ENCODE results near the gene MORN3. TPM values are rescaled to one million over a fixed set of nuclear protein-coding genes. Genes with fewer than 3 reads are reported as not detected.
A peak's percentile ranks its signal among the peaks of the same experiment; 100 is the strongest.

Gene MORN3
- total and polyA plus RNA-seq, 9 of the 15 experiments (the other 6 are each of a cell fraction or from before 2014, with no cell fraction given), result 0.09 to 0.27 (median 0.20) TPM

DNA sequence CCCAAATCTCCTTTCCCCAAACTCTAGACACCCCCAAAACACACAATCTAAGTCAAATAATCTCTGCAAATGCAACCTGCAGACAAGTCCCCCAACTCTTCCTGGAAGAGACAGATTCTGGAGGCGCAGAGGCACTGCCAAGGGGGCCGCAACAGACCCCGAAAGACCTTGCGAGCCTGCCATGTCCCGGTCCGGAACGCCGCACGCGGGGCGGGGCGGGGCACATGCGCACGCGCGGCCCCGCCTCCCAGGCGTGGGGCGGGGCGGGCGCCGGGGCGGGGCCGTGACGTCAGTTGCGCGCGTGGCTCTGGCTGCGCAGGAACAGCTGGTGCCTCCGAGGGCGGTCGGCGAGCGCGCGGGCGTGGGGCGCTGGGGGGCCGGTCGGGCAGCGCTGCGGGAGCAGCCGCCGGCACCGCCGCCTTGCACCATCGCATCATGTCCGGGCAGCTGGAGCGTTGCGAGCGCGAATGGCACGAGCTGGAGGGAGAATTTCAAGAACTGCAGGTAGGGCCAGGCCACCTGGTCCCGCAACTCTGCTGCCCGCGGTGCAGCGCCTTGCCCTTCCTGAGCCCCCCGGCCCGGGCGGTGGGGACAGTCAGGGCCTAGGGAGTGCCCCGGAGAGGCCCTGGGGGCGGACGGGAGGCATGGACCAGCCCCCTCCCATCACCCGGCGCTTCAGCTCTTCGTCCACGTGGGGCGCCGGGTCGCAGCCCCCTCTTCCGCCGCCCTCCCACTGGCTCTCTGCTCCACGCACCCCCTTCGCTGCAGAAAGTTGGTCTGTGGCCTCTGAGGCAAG lies 43.2 kb upstream of the MORN3 start, which contains the start of gene TMEM120B (continued):
- TF ChIP-seq, protein P1, sequence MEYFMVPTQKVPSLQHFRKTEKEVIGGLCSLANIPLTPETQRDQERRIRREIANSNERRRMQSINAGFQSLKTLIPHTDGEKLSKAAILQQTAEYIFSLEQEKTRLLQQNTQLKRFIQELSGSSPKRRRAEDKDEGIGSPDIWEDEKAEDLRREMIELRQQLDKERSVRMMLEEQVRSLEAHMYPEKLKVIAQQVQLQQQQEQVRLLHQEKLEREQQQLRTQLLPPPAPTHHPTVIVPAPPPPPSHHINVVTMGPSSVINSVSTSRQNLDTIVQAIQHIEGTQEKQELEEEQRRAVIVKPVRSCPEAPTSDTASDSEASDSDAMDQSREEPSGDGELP (CRISPR knock-in tag; IDR thresholded peaks at IDR 0.05; ENCODE audit: borderline replicate concordance), result peak; percentile 72; the same call in 1 of the 2 replicates
- TF ChIP-seq LEF1 (IDR thresholded peaks at IDR 0.05) (no peak), NR2C2 (CRISPR knock-in tag; IDR thresholded peaks at IDR 0.05) (peak; percentile 34; the same call in 1 of the 2 replicates), NR2C2 (tag; IDR thresholded peaks at IDR 0.05) (peak; percentile 31; the same call in 1 of the 2 replicates), ZNF263 (CRISPR knock-in tag; IDR thresholded peaks at IDR 0.05; ENCODE audit: borderline replicate concordance) (no peak), ERF (CRISPR knock-in tag; IDR thresholded peaks at IDR 0.05) (no peak), ETV5 (CRISPR knock-in tag; IDR thresholded peaks at IDR 0.05; ENCODE audit: low read depth) (peak; percentile 47; the same call in 1 of the 2 replicates), MED1 (CRISPR knock-in tag; IDR thresholded peaks at IDR 0.05; ENCODE audit: borderline replicate concordance) (no peak), SIN3B (IDR thresholded peaks at IDR 0.05; ENCODE audit: low read depth) (peak; percentile 14; the same call in 1 of the 2 replicates), ZBTB17 (CRISPR knock-in tag; IDR thresholded peaks at IDR 0.05) (0 out of 2 replicates have a peak, but pooled peaks have one; percentile 14), EP400 (IDR thresholded peaks at IDR 0.05) (peak; percentile 37; the same call in 1 of the 2 replicates), HMGN3 (IDR thresholded peaks at IDR 0.05; ENCODE audit: borderline replicate concordance, extremely low read depth, insufficient read length, low read depth, low read length) (peak; percentile 50)
- TF ChIP-seq, protein P2, sequence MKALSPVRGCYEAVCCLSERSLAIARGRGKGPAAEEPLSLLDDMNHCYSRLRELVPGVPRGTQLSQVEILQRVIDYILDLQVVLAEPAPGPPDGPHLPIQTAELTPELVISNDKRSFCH (CRISPR knock-in tag; IDR thresholded peaks at IDR 0.05), result no peak
- TF ChIP-seq, protein P2 (tag; IDR thresholded peaks at IDR 0.05), result 0 out of 2 replicates have a peak, but pooled peaks have one; percentile 16
- TF ChIP-seq, protein P3, sequence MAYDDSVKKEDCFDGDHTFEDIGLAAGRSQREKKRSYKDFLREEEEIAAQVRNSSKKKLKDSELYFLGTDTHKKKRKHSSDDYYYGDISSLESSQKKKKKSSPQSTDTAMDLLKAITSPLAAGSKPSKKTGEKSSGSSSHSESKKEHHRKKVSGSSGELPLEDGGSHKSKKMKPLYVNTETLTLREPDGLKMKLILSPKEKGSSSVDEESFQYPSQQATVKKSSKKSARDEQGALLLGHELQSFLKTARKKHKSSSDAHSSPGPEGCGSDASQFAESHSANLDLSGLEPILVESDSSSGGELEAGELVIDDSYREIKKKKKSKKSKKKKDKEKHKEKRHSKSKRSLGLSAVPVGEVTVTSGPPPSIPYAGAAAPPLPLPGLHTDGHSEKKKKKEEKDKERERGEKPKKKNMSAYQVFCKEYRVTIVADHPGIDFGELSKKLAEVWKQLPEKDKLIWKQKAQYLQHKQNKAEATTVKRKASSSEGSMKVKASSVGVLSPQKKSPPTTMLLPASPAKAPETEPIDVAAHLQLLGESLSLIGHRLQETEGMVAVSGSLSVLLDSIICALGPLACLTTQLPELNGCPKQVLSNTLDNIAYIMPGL (CRISPR knock-in tag; IDR thresholded peaks at IDR 0.05), result no peak
- TF ChIP-seq, protein P4, sequence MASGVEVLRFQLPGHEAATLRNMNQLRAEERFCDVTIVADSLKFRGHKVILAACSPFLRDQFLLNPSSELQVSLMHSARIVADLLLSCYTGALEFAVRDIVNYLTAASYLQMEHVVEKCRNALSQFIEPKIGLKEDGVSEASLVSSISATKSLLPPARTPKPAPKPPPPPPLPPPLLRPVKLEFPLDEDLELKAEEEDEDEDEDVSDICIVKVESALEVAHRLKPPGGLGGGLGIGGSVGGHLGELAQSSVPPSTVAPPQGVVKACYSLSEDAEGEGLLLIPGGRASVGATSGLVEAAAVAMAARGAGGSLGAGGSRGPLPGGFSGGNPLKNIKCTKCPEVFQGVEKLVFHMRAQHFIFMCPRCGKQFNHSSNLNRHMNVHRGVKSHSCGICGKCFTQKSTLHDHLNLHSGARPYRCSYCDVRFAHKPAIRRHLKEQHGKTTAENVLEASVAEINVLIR (CRISPR knock-in tag; IDR thresholded peaks at IDR 0.05), result peak; percentile 72
- TF ChIP-seq, protein P5, sequence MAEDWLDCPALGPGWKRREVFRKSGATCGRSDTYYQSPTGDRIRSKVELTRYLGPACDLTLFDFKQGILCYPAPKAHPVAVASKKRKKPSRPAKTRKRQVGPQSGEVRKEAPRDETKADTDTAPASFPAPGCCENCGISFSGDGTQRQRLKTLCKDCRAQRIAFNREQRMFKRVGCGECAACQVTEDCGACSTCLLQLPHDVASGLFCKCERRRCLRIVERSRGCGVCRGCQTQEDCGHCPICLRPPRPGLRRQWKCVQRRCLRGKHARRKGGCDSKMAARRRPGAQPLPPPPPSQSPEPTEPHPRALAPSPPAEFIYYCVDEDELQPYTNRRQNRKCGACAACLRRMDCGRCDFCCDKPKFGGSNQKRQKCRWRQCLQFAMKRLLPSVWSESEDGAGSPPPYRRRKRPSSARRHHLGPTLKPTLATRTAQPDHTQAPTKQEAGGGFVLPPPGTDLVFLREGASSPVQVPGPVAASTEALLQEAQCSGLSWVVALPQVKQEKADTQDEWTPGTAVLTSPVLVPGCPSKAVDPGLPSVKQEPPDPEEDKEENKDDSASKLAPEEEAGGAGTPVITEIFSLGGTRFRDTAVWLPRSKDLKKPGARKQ (CRISPR knock-in tag; IDR thresholded peaks at IDR 0.05), result no peak
- TF ChIP-seq, protein P6, sequence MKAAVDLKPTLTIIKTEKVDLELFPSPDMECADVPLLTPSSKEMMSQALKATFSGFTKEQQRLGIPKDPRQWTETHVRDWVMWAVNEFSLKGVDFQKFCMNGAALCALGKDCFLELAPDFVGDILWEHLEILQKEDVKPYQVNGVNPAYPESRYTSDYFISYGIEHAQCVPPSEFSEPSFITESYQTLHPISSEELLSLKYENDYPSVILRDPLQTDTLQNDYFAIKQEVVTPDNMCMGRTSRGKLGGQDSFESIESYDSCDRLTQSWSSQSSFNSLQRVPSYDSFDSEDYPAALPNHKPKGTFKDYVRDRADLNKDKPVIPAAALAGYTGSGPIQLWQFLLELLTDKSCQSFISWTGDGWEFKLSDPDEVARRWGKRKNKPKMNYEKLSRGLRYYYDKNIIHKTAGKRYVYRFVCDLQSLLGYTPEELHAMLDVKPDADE (conservative IDR thresholded peaks at IDR 0.05; ENCODE audit: control insufficient read depth, low read depth, low read length), result peak; percentile 83; the same call in 1 of the 2 replicates
